Hematopoietic multipotent progenitor cell treated with erythropoietin and hydrocortisone succinate and interleukin-3 and kit ligand, for 6 days (in vitro differentiated cells): ENCODE data around the gene GOLGA6C.
"Not testable (repeated sequence)": the region's sequence is repeated elsewhere in the genome, so short reads cannot be mapped to it uniquely, and the experiment has no call there.

Source experiments
- DNase-seq: peaks from one replicate; pipeline ENCODE4 v3.0.0-alpha.2; 2015

Gene GOLGA6C

DNA sequence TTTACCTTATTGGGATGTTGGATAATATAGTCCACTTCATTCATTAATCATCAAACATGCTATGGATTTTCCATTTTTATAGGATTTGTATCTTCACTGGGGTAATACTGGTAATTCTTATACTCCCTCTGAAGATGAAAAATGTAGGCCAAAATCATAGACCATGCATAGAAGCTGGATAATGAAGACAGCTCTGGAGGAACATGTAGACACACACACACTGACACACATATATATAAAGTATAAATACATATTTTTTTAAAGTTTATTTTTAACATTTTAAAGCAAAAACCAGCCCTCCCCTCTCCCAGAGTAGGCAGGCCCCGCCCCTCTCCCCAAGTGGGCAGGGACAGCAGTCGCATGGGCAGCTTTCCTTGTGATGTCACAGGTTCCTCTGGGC is at the start of gene GOLGA6C:
GOLGA6C (plus strand) TSS at position 301 of the 400 bp plus-strand sequence. CDS start 265 bp downstream, outside the sequence.
- not testable (repeated sequence) for DNase-seq

DNA sequence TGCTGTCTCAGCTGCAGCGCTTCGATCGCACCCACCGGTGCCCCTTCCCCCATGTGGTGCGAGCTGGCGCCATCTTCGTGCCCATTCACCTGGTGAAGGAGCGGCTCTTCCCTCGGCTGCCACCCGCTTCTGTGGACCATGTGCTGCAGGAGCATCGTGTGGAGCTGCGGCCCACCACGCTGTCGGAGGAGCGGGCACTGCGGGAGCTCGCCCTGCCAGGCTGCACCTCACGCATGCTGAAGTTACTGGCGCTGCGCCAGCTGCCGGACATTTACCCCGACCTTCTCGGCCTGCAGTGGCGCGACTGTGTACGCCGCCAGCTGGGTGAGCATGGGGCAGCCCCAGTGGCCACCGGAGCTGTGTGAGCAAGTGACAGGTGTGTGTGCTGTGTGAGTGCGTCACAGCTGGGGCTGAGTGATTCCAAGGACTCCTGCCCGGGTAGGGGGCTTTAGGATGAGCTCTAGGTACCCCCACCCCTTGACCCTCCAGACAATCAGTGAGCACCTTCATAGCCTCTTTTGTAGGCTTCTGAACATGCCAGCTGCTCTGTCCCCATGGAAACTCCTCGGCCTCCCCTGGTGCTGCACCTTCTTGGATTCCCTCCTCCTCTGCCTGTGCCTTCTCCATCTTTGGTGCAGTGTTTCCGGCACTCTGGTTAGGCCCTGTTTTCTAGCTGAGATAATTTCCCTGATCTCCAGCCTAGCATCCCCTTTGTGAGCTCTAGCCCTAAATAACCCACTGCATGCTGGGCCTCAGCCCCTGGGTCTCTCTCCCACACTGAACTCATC is 49.4 kb upstream of the GOLGA6C start:
- DNase-seq = no peak

- DNase-seq = no peak
Observed at GRCh38 chr15:75209289-75209676, 48.9 kb upstream of the GOLGA6C start.

- DNase-seq = no peak
Observed at GRCh38 chr15:75210811-75211230, 47.3 kb upstream of the GOLGA6C start.

DNA sequence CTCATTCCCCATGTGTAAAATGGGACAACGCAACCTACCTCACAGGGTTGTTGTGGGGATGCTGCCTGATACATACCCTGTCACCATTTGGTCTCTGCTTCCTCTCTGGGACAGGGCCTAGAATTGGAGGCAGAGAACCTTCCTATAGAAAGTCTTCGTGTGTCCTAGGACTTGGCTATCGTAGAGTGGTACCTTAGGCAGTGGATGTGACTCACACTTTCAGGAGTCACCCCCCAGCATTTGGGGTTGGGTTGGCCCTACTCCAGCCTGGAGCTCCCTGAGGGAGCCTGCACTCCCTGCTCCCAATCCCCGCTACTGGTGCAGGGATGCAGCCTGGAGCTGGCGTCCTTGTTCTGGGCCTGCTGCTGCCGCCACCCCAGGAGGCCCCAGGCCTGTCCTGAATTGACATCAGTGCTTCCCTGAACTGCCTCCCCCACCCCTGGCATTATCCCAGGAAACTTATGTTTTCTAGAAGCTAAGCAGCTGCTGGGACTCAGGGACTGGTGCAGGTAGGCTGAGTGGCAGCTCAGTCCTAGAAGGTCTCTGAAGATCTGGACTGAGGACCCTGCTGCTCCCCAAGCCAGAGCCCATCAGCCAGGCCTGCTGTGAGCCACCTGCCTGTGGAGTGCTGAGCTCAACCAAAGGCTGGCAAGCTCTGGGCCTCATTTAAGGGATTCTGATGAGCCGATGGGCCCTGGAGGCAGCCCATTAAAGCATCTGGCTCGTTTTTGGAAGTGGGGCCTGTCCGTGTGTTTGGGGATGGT is 46.5 kb upstream of the GOLGA6C start:
- no peak for DNase-seq

GRCh38 chr15:75212200-75212858 is 45.8 kb upstream of the GOLGA6C start:
- DNase-seq = no peak

- no peak for DNase-seq
Observed at GRCh38 chr15:75213212-75213767, 44.8 kb upstream of the GOLGA6C start.

DNA sequence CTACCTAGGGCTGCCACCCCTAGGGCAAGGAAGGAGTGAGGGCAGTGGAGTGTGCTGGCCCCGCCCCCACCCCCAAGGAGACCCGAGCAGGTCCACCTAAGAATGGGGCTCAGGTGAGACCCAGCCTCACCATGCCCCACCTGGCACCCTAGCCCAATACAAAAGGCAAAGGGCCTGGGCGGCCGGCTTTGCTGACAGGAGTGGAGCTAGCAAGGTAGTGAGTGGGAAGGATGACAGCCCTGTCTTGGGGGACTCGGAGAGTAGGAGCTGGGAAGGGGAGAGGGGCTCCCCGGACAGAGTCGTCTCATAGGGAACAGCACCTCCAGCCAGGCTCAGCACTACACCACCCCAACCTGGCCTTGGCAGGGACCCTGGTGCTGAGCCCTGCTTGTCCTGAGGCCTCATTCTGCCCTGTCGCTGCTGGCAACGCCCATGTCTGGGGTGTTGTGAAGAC is 44.3 kb upstream of the GOLGA6C start:
- no peak for DNase-seq

- DNase-seq = no peak
Observed at GRCh38 chr15:75214293-75215096, 43.6 kb upstream of the GOLGA6C start.

DNA sequence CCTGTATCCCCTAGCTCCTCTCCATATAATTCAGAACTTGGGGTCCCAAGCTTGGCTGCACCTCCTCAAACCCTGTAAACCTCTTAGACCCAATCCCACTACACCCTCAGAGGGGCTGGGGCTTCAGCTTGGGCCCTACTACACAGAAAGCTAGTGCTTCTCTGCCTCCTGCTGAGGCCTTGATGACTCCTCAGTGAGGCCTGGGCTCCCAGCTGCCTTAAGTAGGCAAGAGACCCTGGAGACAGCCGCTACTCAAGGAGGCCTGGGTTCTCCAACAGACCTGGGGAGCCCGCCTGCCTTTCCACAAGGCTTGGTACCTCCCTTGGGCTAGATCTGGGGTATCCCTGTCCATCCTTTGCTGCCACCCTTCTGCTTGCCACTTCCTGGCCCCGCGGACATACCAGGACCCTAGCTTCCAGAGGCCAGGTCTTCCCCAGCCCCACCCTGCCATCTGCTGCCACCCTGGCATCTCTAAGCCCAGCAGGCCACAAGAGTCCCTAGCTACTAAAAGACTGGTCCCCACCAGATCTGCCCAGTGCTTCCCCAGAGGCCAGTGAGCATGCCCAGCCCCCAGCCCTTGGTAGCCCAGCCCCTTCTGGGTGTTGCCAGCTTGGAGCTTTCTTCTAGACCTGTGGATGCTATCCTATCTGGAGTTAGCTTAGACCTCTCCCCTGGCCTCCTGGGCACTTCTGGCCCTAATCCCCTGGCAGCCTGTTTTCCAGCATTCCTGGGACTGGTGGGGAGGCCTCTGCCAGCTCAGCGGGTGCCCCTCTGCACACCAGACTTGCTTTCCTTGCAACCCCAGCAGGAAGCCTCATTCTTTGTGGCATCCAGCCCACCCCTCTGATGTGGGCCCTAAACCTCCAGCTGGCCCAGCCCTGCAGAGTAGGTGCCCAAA is 42.8 kb upstream of the GOLGA6C start:
- DNase-seq = peak; percentile 27

DNA sequence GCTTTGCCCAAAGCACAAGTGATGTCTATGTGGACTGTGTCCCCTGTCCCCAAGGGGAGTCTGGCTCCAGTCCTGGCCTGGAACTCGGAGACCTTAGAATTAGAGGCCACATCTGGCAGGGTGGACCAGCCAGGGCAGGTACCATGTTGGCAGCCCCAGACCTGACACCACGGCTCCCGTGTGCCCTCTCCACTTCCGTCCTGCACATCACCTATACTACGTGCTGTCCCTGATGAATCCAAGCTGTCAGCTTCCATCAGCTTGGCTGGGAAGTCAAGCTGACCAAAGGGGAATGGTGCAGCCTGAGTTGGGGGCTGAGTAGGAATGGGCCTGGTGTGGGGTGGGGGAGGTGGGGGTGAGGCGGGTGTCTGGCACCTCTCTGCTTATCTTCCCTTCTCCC is 41.1 kb upstream of the GOLGA6C start:
- no peak for DNase-seq

- DNase-seq = not testable (repeated sequence)
Observed at GRCh38 chr15:75217574-75217973, 40.6 kb upstream of the GOLGA6C start.

GRCh38 chr15:75219507-75219929 is 38.6 kb upstream of the GOLGA6C start:
- DNase-seq = not testable (repeated sequence)

- no peak for DNase-seq
Observed at GRCh38 chr15:75223688-75224087, 34.4 kb upstream of the GOLGA6C start.

DNA sequence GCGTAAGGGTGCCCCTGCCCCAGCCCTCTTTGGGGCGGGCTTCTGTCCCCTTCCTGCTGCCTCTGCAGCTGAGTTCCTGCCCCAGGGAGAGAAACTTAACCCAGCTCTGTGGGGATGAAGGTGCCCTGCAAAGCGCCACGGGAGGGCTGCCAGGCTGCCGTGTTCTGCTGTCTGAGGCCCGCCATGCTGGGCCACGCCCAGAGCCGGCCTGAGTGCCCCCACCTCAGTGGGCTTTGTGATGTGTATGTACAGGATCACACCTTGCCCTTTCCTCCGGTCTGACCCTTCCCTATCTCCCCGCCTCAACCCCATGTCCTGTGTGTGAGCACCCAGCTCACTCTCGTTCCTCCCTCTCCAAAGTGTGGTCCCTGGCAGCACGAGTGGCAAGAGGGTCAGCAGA is 33.9 kb upstream of the GOLGA6C start:
- DNase-seq = no peak

GRCh38 chr15:75225102-75225836 is 32.9 kb upstream of the GOLGA6C start:
- DNase-seq = not testable (repeated sequence)

- DNase-seq = no peak
Observed at GRCh38 chr15:75225951-75226732, 32.0 kb upstream of the GOLGA6C start.

DNA sequence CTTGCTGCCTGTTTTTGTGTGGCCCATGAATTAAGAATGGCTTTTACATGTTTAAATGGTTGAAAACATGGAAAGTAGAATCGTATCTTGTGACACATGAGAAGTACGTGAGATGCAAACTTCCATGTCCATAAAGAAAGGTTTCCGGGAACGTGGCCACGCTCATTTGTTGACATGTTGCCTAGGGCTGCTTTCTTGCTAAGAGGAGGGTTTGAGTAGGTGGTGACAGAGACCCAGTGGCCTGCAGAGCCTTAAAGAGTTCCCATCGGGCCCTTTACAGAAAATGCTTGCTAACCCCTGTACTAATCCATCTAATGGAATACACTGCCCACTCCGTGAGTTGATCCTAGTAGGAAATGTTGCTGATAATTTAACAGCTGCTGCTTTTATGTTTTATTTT is 31.0 kb upstream of the GOLGA6C start:
- not testable (repeated sequence) for DNase-seq

DNA sequence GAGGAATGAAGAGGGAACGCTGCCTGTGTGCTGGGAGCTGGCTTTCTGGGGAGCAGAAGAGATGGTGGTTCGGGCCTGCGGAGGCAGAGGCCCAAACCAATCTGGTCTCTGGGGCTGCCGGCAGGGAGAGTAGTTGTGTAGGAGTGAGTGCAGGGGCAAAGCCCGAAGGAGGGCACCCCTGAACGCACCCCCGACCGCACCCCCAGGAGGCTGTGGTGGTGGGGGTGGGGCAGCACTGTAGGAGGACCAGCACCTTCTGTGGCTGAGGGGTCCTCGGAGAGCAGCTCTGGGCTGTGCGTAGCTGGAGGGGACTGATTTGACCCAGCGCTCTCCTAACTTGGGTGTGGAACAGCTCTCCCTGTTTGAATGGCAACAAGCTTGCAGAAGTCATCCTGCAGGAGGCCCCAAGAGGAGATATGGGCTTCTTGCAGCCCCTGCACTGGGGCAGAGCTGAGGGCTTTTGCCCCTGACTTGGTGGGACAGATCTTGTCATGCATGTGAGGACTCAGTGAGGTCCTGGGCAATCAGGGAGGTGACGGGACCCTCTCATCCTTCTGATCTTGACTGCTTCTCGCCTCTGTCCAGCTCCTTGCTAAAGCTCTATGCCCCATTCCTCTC is 30.4 kb upstream of the GOLGA6C start:
- DNase-seq = no peak
